MCF 10A (cell line): ENCODE results near the gene ARHGEF3. TPM values are rescaled to one million over a fixed set of nuclear protein-coding genes. Genes with fewer than 3 reads are reported as not detected.

Experiments used
- BruUV-seq: library from RNA; stranded (reverse); fragments of 400-500 nt; replicated peaks from 2 replicates; lab custom pipeline; 2021; lab: Mats Ljungman, UMichigan
- CTCF ChIA-PET: fragments of 300-600 bp; sonication (Branson Sonifier 250); formaldehyde crosslinking; extraction: SDS; loops from one replicate; lab custom pipeline; 2021; ENCODE audit warnings: antibody characterized with exemption, inconsistent platforms; lab: Yijun Ruan, JAX
- POLR2A ChIA-PET: fragments of 300-600, 350-650 bp; sonication (Branson Sonifier 250); formaldehyde crosslinking; extraction: SDS; loops from one replicate; lab custom pipeline; 2020; ENCODE audit warnings: antibody characterized with exemption, inconsistent platforms; lab: Yijun Ruan, JAX
- DNase-seq: peaks from one replicate; pipeline ENCODE4 v3.0.0-alpha.2; 2018; ENCODE audit not compliant: unreplicated experiment
- H3K27ac Mint-ChIP-seq: one replicate; pipeline ENCODE4 v1.8.0; 2022; ENCODE audit warnings: mild to moderate bottlenecking, low read depth, mixed read lengths; ENCODE audit not compliant: unreplicated experiment
- H3K27me3 Mint-ChIP-seq: one replicate; pipeline ENCODE4 v1.8.0; 2022; ENCODE audit warnings: mixed read lengths; ENCODE audit not compliant: insufficient read depth, unreplicated experiment
- H3K36me3 Mint-ChIP-seq: one replicate; pipeline ENCODE4 v1.8.0; 2022; ENCODE audit warnings: mild to moderate bottlenecking, moderate library complexity, mixed read lengths; ENCODE audit not compliant: insufficient read depth, unreplicated experiment
- H3K4me1 Mint-ChIP-seq: one replicate; pipeline ENCODE4 v1.8.0; 2022; ENCODE audit warnings: mixed read lengths; ENCODE audit not compliant: insufficient read depth, unreplicated experiment
- H3K4me3 Mint-ChIP-seq: one replicate; pipeline ENCODE4 v1.8.0; 2022; ENCODE audit warnings: mild to moderate bottlenecking, moderate library complexity, mixed read lengths; ENCODE audit not compliant: unreplicated experiment
- H3K9me3 Mint-ChIP-seq: one replicate; pipeline ENCODE4 v1.8.0; 2022; ENCODE audit warnings: mixed read lengths; ENCODE audit not compliant: unreplicated experiment
- intact Hi-C: fragments of 100-400 bp; cut with micrococcal nuclease; formaldehyde crosslinking; loops from 2 replicates; pipeline ENCODE4 v1.14.1; 2022
- total RNA-seq: library from RNA; stranded (reverse); gene quantifications from 2 replicates; pipeline ENCODE4 v1.2.3, GENCODE V29; 2022
- TF ChIP-seq, protein P1 (sequence below): fragments of 200-600 bp; IDR thresholded peaks from one replicate; pipeline ENCODE4 v1.8.0; 2022; ENCODE audit warnings: antibody characterized with exemption, mild to moderate bottlenecking; ENCODE audit not compliant: unreplicated experiment

ARHGEF3 gene
- total RNA-seq, 1 experiment from 2014 or later: 10.6 TPM

DNA sequence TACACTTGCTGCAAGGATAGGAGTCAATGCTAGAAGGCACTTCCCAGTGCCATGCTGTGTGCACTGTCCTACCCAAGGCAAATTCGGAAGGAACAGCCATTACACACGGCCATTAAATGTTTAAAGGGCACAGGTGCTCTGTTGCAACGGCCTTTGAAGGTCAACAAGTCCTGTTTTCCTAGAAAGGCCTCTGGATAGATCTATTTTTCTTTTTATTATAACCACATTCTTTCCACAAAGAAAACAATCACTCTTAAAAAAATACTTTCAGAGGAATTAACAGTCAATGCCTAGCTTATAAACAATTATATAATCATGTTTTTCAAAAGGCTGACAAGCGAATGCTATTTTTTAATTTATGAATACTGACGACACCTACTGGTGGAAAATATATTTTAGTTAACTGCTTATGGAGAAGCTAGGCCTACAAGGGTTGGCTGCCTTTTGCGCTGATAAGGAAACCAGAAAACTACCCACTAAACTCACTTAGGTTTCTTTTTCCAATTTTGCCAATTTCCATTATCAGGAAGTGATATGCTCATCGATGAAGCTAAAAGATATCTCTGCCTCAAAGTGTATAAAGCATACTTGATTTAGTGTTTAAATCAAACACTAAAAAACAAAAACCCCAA is 2.4 kb downstream of the ARHGEF3 start:
- TF ChIP-seq, protein P1, sequence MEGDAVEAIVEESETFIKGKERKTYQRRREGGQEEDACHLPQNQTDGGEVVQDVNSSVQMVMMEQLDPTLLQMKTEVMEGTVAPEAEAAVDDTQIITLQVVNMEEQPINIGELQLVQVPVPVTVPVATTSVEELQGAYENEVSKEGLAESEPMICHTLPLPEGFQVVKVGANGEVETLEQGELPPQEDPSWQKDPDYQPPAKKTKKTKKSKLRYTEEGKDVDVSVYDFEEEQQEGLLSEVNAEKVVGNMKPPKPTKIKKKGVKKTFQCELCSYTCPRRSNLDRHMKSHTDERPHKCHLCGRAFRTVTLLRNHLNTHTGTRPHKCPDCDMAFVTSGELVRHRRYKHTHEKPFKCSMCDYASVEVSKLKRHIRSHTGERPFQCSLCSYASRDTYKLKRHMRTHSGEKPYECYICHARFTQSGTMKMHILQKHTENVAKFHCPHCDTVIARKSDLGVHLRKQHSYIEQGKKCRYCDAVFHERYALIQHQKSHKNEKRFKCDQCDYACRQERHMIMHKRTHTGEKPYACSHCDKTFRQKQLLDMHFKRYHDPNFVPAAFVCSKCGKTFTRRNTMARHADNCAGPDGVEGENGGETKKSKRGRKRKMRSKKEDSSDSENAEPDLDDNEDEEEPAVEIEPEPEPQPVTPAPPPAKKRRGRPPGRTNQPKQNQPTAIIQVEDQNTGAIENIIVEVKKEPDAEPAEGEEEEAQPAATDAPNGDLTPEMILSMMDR: peak; percentile 53
- H3K4me1 Mint-ChIP-seq: peaks cover 41% of the 10 kb centered on the region
- H3K27me3 Mint-ChIP-seq: no peaks in the 10 kb centered on the region
- no TSS peak for BruUV-seq
- ChIA-PET POLR2A (interaction anchor here (0.7 to 5.1 kb wide), 23 partner anchors 10 to 586 kb away, joined by 3 to 32 read pairs (median 5); partner anchors contain the start of gene TASOR), CTCF (interaction anchor here (0.5 to 11.7 kb wide), 45 partner anchors 10 to 635 kb away, joined by 3 to 197 read pairs (median 5); partner anchors contain the start of gene TASOR)
- no peaks in the 10 kb centered on the region for H3K36me3 Mint-ChIP-seq
- no peaks in the 10 kb centered on the region for H3K9me3 Mint-ChIP-seq
- DNase-seq: peak; percentile 72
- H3K27ac Mint-ChIP-seq: no peak overlapping the region
- peak overlapping the region; percentile 78 for H3K4me3 Mint-ChIP-seq
- intact Hi-C loops: loop anchor here (1.0 kb wide), 1 partner anchor 97 kb away; no protein-coding TSS in a partner anchor

DNA sequence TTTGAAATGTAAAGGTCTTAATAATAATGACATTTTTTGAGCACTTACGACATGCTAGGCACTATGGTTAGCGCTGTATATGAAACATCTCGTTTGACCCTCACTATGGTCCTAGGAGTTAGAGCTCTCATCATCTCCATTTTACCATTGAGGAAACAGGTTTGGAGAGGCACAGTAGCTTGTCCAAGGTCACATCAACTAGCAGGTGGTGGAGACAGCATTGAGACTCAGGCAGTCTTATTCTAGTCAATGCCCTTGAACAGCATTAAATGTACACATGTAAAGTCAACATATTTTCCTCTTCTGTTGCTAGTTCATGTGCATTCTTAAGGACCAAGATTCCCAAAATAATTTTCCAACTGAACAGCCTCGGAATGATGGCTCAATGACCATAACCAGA is 4.8 kb downstream of the ARHGEF3 start:
- intact Hi-C loops: no loop called here
- Mint-ChIP-seq H3K4me3 (no peak overlapping the region), H3K27me3 (no peaks in the 10 kb centered on the region), H3K4me1 (peaks cover 41% of the 10 kb centered on the region), H3K27ac (no peak overlapping the region), H3K9me3 (peaks cover 7% of the 10 kb centered on the region), H3K36me3 (no peaks in the 10 kb centered on the region)
- ChIA-PET CTCF (interaction anchor here (0.9 to 11.7 kb wide), 6 partner anchors 11 to 192 kb away, joined by 4 to 197 read pairs (median 36); no protein-coding TSS in a partner anchor), POLR2A (interaction anchor here (5.1 kb wide), 1 partner anchor 12 kb away, joined by 32 read pairs; no protein-coding TSS in a partner anchor)
- TF ChIP-seq, protein P1: no peak
- no peak for DNase-seq
- BruUV-seq: no TSS peak

DNA sequence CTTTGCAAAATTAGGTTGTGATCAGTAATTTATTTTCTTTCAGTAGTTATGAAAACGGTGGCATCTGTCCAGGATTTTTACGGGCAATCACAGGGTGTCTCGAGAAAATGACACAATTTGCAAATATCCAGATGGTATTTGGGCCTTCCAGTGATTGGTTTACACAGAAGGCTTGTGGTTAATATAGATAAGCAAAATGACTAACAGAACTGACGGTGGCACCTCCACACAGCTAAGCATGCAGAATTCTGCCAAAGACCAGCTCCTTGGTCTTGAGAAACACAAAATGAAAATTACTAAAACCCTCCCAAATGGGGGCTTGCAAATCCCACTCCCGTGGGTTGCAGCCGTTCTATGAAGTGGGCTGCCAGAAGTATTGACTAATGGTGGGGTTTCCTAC is 5.5 kb downstream of the ARHGEF3 start:
- intact Hi-C loops: no loop called here
- peak; percentile 59 for DNase-seq
- H3K4me1 Mint-ChIP-seq: peaks cover 37% of the 10 kb centered on the region
- BruUV-seq: no TSS peak
- ChIA-PET CTCF (interaction anchor here (0.6 to 11.7 kb wide), 2 partner anchors 17 to 193 kb away, joined by 7 to 170 read pairs; no protein-coding TSS in a partner anchor), POLR2A (interaction anchor here (0.6 kb wide), 1 partner anchor 188 kb away, joined by 4 read pairs; no protein-coding TSS in a partner anchor)
- TF ChIP-seq, protein P1: no peak
- H3K4me3 Mint-ChIP-seq: no peak overlapping the region
- peaks cover 7% of the 10 kb centered on the region for H3K9me3 Mint-ChIP-seq
- no peaks in the 10 kb centered on the region for H3K36me3 Mint-ChIP-seq
- no peaks in the 10 kb centered on the region for H3K27me3 Mint-ChIP-seq
- H3K27ac Mint-ChIP-seq: peak overlapping the region; percentile 81

DNA sequence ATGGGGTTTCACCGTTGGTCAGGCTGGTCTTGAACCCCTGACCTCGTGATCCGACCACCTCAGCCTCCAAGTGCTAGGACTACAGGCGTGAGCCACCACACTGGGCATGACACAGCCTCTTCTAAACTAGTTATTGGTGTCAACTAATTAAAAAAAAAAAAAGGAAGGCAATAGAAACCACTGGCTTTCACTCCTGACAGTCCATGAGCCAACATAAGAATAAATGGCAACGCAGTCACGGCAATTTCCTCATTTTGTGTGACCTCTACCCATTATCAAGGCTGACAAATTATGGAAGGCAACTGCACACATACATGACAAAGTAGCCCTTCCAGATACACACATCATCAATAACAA is 5.9 kb downstream of the ARHGEF3 start:
- intact Hi-C loops: no loop called here
- ChIA-PET CTCF (interaction anchor here (0.6 to 11.7 kb wide), 3 partner anchors 17 to 193 kb away, joined by 3 to 170 read pairs (median 7); no protein-coding TSS in a partner anchor), POLR2A (no interaction called here)
- TF ChIP-seq, protein P1: no peak
- H3K9me3 Mint-ChIP-seq: peaks cover 7% of the 10 kb centered on the region
- peak overlapping the region; percentile 81 for H3K27ac Mint-ChIP-seq
- H3K27me3 Mint-ChIP-seq: no peaks in the 10 kb centered on the region
- BruUV-seq: no TSS peak
- no peaks in the 10 kb centered on the region for H3K36me3 Mint-ChIP-seq
- no peak overlapping the region for H3K4me3 Mint-ChIP-seq
- DNase-seq: no peak
- H3K4me1 Mint-ChIP-seq: peaks cover 35% of the 10 kb centered on the region
